H1 (cell line): ENCODE results near the gene ARHGAP18.

Source experiments
- CTCF ChIP-seq, 3 experiments: IDR thresholded peaks; 1 replicate in 2 of 3; 2 replicates in 1 of 3; pipeline versions ENCODE4 v1.5.1 to v1.6.1; 2011; ENCODE audit warnings: low read length in 3 of 3, mild to moderate bottlenecking in 3 of 3, inconsistent platforms in 2 of 3, low read depth in 1 of 3, moderate library complexity in 1 of 3; ENCODE audit not compliant: insufficient read depth in 1 of 3; ENCODE audit errors: control extremely low read depth in 1 of 3
- HDAC2 ChIP-seq, 2 experiments: fragments of 300-600 bp in 1 of 2; sonication (generic) in 1 of 2; IDR thresholded peaks; 2 replicates each; pipeline ENCODE4 v1.6.1; 2011 to 2012; ENCODE audit warnings: low read depth in 2 of 2, low read length in 2 of 2, mild to moderate bottlenecking in 2 of 2, moderate library complexity in 2 of 2, borderline replicate concordance in 1 of 2, inconsistent platforms in 1 of 2
- JUND ChIP-seq: IDR thresholded peaks from 2 replicates; pipeline ENCODE4 v1.6.1; 2011; ENCODE audit warnings: mild to moderate bottlenecking, improper control_type of control experiment, low read length
- MAX ChIP-seq: IDR thresholded peaks from 2 replicates; pipeline ENCODE4 v1.6.1; 2012; ENCODE audit warnings: inconsistent platforms
- NRF1 ChIP-seq: IDR thresholded peaks from 2 replicates; pipeline ENCODE4 v1.6.1; 2011; ENCODE audit warnings: mild to moderate bottlenecking, low read depth, low read length, improper control_type of control experiment
- RFX5 ChIP-seq: IDR thresholded peaks from 2 replicates; pipeline ENCODE4 v1.6.1; 2011; ENCODE audit warnings: low read depth, low read length, improper control_type of control experiment, borderline replicate concordance

GRCh38 chr6:129551486-129551885 is 158.5 kb downstream of the ARHGAP18 start:
- TF ChIP-seq MAX: no peak
- no peak for TF ChIP-seq JUND
- TF ChIP-seq CTCF (IDR thresholded peaks at IDR 0.05; ENCODE audit: control extremely low read depth in 1 of 3, insufficient read depth in 1 of 3, low read depth in 1 of 3, low read length in 3 of 3): no peak
- no peak for TF ChIP-seq NRF1
- no peak for TF ChIP-seq RFX5
- no peak for TF ChIP-seq HDAC2 (IDR thresholded peaks at IDR 0.05; ENCODE audit: borderline replicate concordance in 1 of 2, low read depth in 2 of 2, low read length in 2 of 2)
